Glutamatergic neuron (in vitro differentiated cells): ENCODE measurements around the gene IL11. TPM values are rescaled to one million over a fixed set of nuclear protein-coding genes. Genes with fewer than 3 reads are reported as not detected.
"Not testable (repeated sequence)": the region's sequence is repeated elsewhere in the genome, so short reads cannot be mapped to it uniquely, and the experiment has no call there.

Experiments used
- DNase-seq: peaks from one replicate; pipeline ENCODE4 v3.0.0; 2022
- H3K27ac Mint-ChIP-seq: one replicate; pipeline ENCODE4 v1.8.0; 2020; ENCODE audit warnings: mild to moderate bottlenecking, mixed read lengths, inconsistent platforms; ENCODE audit not compliant: unreplicated experiment
- H3K27me3 Mint-ChIP-seq: one replicate; pipeline ENCODE4 v1.8.0; 2020; ENCODE audit warnings: mild to moderate bottlenecking, moderate library complexity, mixed read lengths, inconsistent platforms; ENCODE audit not compliant: unreplicated experiment
- H3K36me3 Mint-ChIP-seq: one replicate; pipeline ENCODE4 v1.8.0; 2020; ENCODE audit warnings: mild to moderate bottlenecking, mixed read lengths, inconsistent platforms; ENCODE audit not compliant: unreplicated experiment
- H3K4me1 Mint-ChIP-seq: one replicate; pipeline ENCODE4 v1.8.0; 2020; ENCODE audit warnings: mild to moderate bottlenecking, low read depth, mixed read lengths, inconsistent platforms; ENCODE audit not compliant: unreplicated experiment
- H3K4me3 Mint-ChIP-seq: one replicate; pipeline ENCODE4 v1.8.0; 2020; ENCODE audit warnings: mild to moderate bottlenecking, mixed read lengths, inconsistent platforms; ENCODE audit not compliant: unreplicated experiment
- H3K9me3 Mint-ChIP-seq: one replicate; pipeline ENCODE4 v1.8.0; 2020; ENCODE audit warnings: mild to moderate bottlenecking, moderate library complexity, mixed read lengths, inconsistent platforms; ENCODE audit not compliant: unreplicated experiment
- CTCF ChIP-seq: fragments of 200-600 bp; sonication (generic); IDR thresholded peaks from one replicate; pipeline ENCODE4 v1.5.0; 2021; ENCODE audit not compliant: partially characterized antibody, unreplicated experiment
- long read RNA-seq: library from polyadenylated mRNA; unstranded; transcript quantifications from one replicate; pipeline ENCODE4 v2.0.0, GENCODE V29; 2020; ENCODE audit not compliant: unreplicated experiment
- total RNA-seq: library from RNA; stranded (reverse); fragmentation: NEBNext Ultra II Directional; extraction: Animal tissue kit (Norgen Biotek cat#: 25700); gene quantifications from one replicate; pipeline ENCODE4 v1.2.1, GENCODE V29; 2021; ENCODE audit not compliant: unreplicated experiment

IL11 gene
- total RNA-seq, result 18.1 TPM
- long read RNA-seq, partial matches to known transcripts, result 0 of 1 reads
- long read RNA-seq, other reads (novel, unspliced or antisense), result 1 of 1 reads

GRCh38 chr19:55370305-55370988, at the start of gene IL11:
Gene IL11, minus strand, starts transcription at chr19:55370463. Its CDS starts 153 bp downstream, at chr19:55370310.
- Mint-ChIP-seq H3K9me3 (peaks cover 12% of the 10 kb centered on the region), H3K27ac (peak within 1 kb of the TSS; percentile 68), H3K36me3 (no peaks in the 10 kb centered on the region), H3K4me3 (peak within 1 kb of the TSS; percentile 89), H3K4me1 (peaks cover 14% of the 10 kb centered on the region), H3K27me3 (peaks cover 7% of the 10 kb centered on the region)
- no peak for DNase-seq
- TF ChIP-seq CTCF, result no peak

GRCh38 chr19:55419624-55420236, 49.5 kb upstream of the IL11 start:
- no peak overlapping the region for H3K4me3 Mint-ChIP-seq
- H3K4me1 Mint-ChIP-seq, result peaks cover 4% of the 10 kb centered on the region
- H3K27me3 Mint-ChIP-seq, result peaks cover 6% of the 10 kb centered on the region
- DNase-seq, result no peak
- TF ChIP-seq CTCF, result no peak
- no peaks in the 10 kb centered on the region for H3K36me3 Mint-ChIP-seq
- no peaks in the 10 kb centered on the region for H3K9me3 Mint-ChIP-seq
- no peak overlapping the region for H3K27ac Mint-ChIP-seq

- Mint-ChIP-seq H3K4me3 (no peak overlapping the region), H3K4me1 (peaks cover 4% of the 10 kb centered on the region), H3K9me3 (no peaks in the 10 kb centered on the region), H3K27me3 (peaks cover 5% of the 10 kb centered on the region), H3K27ac (no peak overlapping the region), H3K36me3 (no peaks in the 10 kb centered on the region)
- DNase-seq, result no peak
- TF ChIP-seq CTCF, result no peak
Measured at GRCh38 chr19:55419103-55419502, 48.8 kb upstream of the IL11 start.

- H3K27ac Mint-ChIP-seq, result no peak overlapping the region
- peaks cover 7% of the 10 kb centered on the region for H3K27me3 Mint-ChIP-seq
- H3K4me1 Mint-ChIP-seq, result peaks cover 4% of the 10 kb centered on the region
- peaks cover 2% of the 10 kb centered on the region for H3K9me3 Mint-ChIP-seq
- peak; percentile 58 for TF ChIP-seq CTCF
- no peak overlapping the region for H3K4me3 Mint-ChIP-seq
- H3K36me3 Mint-ChIP-seq, result no peaks in the 10 kb centered on the region
- DNase-seq, result peak; percentile 60
Measured at GRCh38 chr19:55418185-55418584, 47.9 kb upstream of the IL11 start.

- no peak for DNase-seq
- TF ChIP-seq CTCF, result no peak
- Mint-ChIP-seq H3K4me1 (peaks cover 13% of the 10 kb centered on the region), H3K27me3 (peaks cover 24% of the 10 kb centered on the region), H3K9me3 (peaks cover 26% of the 10 kb centered on the region), H3K36me3 (peaks cover 12% of the 10 kb centered on the region), H3K27ac (no peak overlapping the region), H3K4me3 (no peak overlapping the region)
Measured at GRCh38 chr19:55410168-55410567, 39.9 kb upstream of the IL11 start.

- H3K4me1 Mint-ChIP-seq, result peaks cover 13% of the 10 kb centered on the region
- H3K4me3 Mint-ChIP-seq, H3K27ac Mint-ChIP-seq, DNase-seq: not testable (repeated sequence)
- peaks cover 24% of the 10 kb centered on the region for H3K27me3 Mint-ChIP-seq
- H3K9me3 Mint-ChIP-seq, result peaks cover 26% of the 10 kb centered on the region
- H3K36me3 Mint-ChIP-seq, result peaks cover 12% of the 10 kb centered on the region
Measured at GRCh38 chr19:55409179-55409578, 38.9 kb upstream of the IL11 start.
